ENCODE data around the gene RAB3C.
"Not testable (repeated sequence)": the region's sequence is repeated elsewhere in the genome, so short reads cannot be mapped to it uniquely, and the experiment has no call there.

Gene RAB3C, protein sequence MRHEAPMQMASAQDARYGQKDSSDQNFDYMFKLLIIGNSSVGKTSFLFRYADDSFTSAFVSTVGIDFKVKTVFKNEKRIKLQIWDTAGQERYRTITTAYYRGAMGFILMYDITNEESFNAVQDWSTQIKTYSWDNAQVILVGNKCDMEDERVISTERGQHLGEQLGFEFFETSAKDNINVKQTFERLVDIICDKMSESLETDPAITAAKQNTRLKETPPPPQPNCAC

DNA sequence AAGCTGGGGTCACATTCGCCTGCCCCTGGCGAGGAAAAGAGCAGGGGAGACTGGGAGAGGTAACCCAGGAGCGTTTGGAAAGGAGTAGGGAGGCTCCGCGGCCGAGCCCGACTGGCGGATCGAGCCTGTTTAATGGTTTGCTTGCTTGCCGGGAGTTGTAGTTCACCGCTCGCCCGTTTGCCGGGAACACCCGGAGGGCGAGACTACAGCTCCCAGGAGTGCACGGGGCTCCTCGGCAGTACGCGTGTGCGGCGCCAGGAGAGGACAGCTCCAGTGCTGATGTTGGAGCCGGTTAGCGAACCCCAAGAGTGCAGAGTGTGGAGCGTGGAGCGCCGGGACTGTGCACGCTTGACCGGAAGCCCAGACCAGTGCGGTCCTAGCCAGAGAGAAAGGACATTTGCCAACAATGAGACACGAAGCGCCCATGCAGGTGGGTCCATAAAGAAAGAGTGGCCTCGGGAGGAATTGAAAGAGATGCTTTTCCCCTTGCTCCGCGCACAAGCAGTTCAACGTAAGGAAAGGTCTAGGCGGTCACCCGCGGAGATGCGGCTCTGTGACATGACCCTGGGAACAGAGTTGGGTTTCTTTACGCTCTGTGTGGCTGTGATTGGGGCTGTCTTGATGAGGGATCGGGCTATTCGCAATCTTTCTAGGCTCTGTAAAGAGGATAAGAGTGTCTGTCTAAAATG is at the start of gene RAB3C:
RAB3C (plus strand) TSS at position 273 of the 689 bp plus-strand sequence; CDS start at position 407, 134 bp downstream.
- peak; percentile 77 for DNase-seq (ENCODE audit: low read depth, low spot score)
- no peak within 1 kb of the TSS for H3K27ac ChIP-seq

DNA sequence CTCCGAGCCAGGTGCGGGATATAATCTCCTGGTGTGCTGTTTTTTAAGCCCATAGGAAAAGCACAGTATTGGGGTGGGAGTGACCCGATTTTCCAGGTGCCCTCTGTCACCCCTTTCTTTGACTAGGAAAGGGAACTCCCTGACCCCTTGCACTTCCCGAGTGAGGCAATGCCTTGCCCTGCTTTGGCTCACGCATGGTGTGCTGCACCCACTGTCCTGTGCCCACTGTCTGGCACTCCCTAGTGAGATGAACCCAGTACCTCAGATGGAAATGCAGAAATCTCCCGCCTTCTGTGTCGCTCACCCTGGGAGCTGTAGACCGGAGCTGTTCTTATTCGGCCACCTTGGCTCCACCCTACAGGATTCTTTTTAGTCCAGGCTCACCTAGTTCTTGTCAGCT is 40.9 kb upstream of the RAB3C start:
- not testable (repeated sequence) for DNase-seq (ENCODE audit: low read depth, low spot score); H3K27ac ChIP-seq

- no peak for DNase-seq (ENCODE audit: low read depth, low spot score)
- H3K27ac ChIP-seq = no peak overlapping the region
Measured at GRCh38 chr5:58542709-58543108, 40.2 kb upstream of the RAB3C start.

GRCh38 chr5:58543723-58544122 is 39.2 kb upstream of the RAB3C start:
- H3K27ac ChIP-seq = no peak overlapping the region
- no peak for DNase-seq (ENCODE audit: low read depth, low spot score)

- no peak overlapping the region for H3K27ac ChIP-seq
- DNase-seq (ENCODE audit: low read depth, low spot score) = no peak
Measured at GRCh38 chr5:58544195-58544594, 38.7 kb upstream of the RAB3C start.

DNA sequence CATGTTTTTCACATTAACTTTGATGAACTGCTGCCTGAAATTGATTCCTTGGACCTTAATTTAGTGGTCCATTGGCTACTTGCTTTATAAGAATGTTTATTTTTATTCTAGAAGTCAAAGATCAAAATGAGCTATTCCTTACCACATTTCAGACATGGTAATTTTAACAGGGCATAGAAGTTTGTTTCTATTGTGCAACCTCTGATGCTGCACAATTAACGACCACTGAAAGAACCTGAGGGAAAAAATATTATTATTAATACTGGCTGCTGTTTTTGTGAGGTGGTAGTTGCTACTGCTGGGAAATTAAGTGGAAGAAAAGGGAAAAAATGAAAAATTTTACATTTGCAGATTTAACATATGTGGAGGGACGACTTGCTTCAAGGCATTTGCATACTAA is 37.9 kb upstream of the RAB3C start:
- H3K27ac ChIP-seq = no peak overlapping the region

GRCh38 chr5:58545912-58546311 is 37.0 kb upstream of the RAB3C start:
- DNase-seq (ENCODE audit: low read depth, low spot score) = no peak
- no peak overlapping the region for H3K27ac ChIP-seq

More for the DNA sequence above, 37.9 kb upstream of the RAB3C start:
- DNase-seq (ENCODE audit: low read depth, low spot score) = no peak

- no peak for DNase-seq (ENCODE audit: low read depth, low spot score)
- no peak overlapping the region for H3K27ac ChIP-seq
Measured at GRCh38 chr5:58548068-58548467, 34.8 kb upstream of the RAB3C start.

DNA sequence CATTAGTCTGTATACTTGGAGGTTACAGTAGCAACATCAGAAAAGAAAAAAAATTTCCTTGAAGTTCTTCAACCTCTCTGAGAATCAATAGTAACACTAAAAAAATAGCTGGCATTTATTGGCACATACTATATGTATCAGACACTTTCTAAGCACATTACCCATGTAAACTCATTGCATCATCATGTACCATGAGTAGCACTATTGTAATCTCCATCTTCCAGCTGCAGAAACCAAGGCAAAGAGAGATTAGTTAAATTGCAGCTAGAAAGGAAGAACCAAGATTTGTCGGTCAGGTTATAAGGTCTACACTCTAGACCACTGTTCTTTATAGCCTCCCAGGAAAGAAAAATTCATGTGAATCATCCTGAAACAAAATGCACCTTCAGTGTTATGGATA is 31.4 kb upstream of the RAB3C start:
- no peak overlapping the region for H3K27ac ChIP-seq
- no peak for DNase-seq (ENCODE audit: low read depth, low spot score)

- not testable (repeated sequence) for DNase-seq (ENCODE audit: low read depth, low spot score); H3K27ac ChIP-seq
Measured at GRCh38 chr5:58557665-58558338, 25.1 kb upstream of the RAB3C start.

GRCh38 chr5:58563016-58563700 is 19.7 kb upstream of the RAB3C start:
- not testable (repeated sequence) for H3K27ac ChIP-seq

DNA sequence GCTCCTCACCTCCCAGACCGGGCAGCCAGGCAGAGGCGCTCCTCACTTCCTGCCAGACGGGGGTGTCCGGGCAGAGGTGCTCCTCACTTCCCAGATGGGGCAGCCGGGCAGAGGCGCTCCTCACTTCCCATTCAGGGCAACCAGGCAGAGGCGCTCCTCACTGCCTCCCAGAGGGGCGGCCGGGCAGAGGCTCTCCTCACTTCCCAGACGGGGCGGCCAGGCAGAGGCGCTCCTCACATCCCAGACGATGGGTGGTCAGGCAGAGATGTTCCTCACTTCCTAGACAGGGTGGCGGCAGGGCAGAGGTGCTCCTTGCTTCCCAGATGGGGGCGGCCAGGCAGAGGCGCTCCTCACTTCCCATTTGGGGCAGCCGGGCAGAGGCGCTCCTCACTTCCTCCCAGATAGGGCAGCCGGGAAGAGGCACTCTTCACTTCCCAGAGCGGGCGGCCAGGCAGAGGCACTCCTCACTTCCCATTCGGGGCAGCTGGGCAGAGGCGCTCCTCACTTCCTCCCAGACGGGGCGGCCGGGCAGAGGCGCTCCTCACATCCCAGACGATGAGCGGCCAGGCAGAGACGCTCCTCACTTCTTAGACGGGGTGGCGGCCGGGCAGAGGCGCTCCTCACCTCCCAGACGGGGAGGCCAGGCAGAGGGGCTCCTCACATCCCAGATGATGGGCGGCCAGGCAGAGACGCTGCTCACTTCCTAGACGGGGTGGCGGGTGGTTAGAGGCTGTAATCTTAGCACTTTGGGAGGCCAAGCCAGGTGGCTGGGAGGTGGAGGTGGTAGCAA is 18.6 kb upstream of the RAB3C start:
- DNase-seq (ENCODE audit: low read depth, low spot score); H3K27ac ChIP-seq: not testable (repeated sequence)

More at GRCh38 chr5:58563016-58563700, 19.7 kb upstream of the RAB3C start:
- not testable (repeated sequence) for DNase-seq (ENCODE audit: low read depth, low spot score)

- no peak for DNase-seq (ENCODE audit: low read depth, low spot score)
- no peak overlapping the region for H3K27ac ChIP-seq
Measured at GRCh38 chr5:58565033-58565432, 17.8 kb upstream of the RAB3C start.

DNA sequence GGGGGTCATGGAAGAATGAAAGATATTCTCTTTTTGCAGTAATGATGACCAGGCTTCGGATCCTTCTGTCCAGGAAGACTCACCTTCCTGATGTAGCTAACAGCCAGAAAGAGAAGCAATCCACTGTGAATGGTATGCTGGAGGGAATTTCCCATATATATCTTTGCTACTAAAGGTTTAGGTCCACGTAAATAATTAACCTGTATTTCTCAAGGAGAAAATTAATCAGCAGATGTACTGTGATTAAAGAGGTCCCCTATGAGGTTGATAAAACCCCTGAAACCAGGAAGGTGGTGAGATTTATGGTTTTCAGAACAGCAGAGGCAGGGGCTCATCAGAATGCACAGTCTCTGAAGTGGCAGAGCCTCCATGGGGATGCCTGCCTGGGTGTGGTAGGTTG is 11.4 kb upstream of the RAB3C start:
- no peak for DNase-seq (ENCODE audit: low read depth, low spot score)
- no peak overlapping the region for H3K27ac ChIP-seq

GRCh38 chr5:58572973-58573372 is 9.9 kb upstream of the RAB3C start:
- not testable (repeated sequence) for DNase-seq (ENCODE audit: low read depth, low spot score); H3K27ac ChIP-seq

- DNase-seq (ENCODE audit: low read depth, low spot score) = no peak
- no peak overlapping the region for H3K27ac ChIP-seq
Measured at GRCh38 chr5:58579781-58580180, 3.1 kb upstream of the RAB3C start.

DNA sequence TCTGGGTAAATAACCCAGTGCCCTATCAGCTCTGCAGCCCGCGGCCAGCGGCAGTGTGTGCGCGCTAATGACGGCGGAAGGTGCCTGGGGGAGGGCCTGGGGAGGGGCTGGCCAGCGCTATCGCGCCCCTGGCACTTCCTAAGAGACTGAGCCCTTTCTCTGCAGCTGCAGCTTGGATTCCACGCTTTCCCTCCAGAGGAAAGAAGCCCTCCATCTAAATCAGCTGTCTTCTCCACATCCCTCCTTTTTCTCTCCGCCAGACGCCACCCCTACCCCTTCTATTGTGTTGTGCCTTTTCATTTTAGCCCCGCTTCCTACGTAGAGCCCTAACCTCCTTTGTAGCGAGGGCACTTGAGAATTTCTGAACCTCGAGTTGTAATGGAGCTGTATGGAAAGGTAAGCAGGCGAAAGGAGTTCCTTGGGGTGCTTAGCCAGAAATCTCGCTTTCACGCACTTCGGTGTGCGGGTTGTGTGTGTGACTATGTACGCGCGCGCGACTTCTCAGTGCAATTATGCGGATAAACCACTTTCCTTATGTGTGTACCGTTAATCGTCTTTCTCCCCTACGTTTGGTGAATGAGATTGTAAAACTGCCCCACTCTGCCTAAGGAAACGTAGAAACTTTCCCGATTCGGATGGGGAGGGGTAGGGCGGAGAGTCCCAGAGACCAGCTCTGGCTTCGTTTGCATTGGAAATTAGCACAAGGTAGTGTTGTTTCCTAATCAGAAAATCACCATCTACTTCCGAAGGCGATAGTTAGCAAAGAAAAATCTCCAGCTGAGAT is 664 bp upstream of the RAB3C start:
- DNase-seq (ENCODE audit: low read depth, low spot score) = no peak
- H3K27ac ChIP-seq = no peak overlapping the region

DNA sequence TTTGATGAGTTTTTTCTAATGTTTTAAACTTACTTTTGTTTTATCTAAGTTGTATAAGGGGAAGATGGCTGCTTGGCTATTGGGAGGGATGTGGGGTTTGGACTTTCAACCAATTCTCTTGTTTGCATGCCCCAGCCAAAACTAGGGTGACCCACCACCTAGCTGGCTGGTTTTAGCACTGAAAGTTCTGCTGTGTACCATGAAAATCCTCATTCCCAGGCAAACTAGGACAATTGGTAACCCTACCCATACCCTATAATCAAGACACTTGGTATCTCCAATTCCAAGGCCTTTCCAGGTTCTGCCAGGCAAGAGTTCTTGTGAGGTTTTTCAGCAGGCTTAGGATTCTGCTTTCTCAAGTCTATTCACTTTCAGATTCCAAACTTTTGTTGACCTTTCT is 13.1 kb downstream of the RAB3C start:
- no peak overlapping the region for H3K27ac ChIP-seq
- DNase-seq (ENCODE audit: low read depth, low spot score) = no peak

DNA sequence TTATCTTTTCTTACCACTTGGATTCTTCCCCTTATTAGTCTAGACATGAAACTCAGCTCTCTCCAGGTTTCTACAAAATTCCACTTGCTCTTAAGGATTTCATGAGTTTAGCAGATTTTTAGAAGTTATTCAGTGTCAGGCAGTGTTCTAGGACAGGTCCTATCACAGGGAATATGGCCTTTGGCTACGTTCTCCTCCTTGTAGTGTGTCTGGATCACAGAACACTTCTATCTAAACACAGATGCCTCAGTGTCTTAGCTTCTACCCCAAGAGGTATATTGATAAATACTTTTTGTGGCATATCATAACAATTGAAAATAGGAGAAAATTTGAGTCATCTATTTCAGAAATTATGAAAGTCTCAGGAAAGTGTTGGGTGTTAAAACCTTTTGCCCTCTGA is 15.6 kb downstream of the RAB3C start:
- DNase-seq (ENCODE audit: low read depth, low spot score) = no peak
- no peak overlapping the region for H3K27ac ChIP-seq

Measured in epithelial cell of prostate (primary cell).